Naive thymus-derived CD4-positive, alpha-beta T cell (primary cell): Measurements from ENCODE around the gene SPTBN4. TPM values are rescaled to one million over a fixed set of nuclear protein-coding genes. Genes with fewer than 3 reads are reported as not detected.

Experiments
- ATAC-seq: fragments of 150-1000 bp; cut with Tn5 transposase; 2 replicates; pipeline ENCODE4 v1.10.0; 2021; ENCODE audit warnings: mild to moderate bottlenecking, moderate library complexity
- CTCF ChIA-PET: fragments of 350-600 bp; sonication (Branson Sonifier 250); formaldehyde crosslinking; loops from one replicate; lab custom pipeline; 2021; ENCODE audit warnings: antibody characterized with exemption; lab: Charles Lee
- POLR2A ChIA-PET: fragments of 350-600 bp; sonication (Branson Sonifier 250); formaldehyde crosslinking; loops from one replicate; lab custom pipeline; 2021; ENCODE audit warnings: antibody characterized with exemption, inconsistent platforms; lab: Charles Lee
- DNase-seq, 9 donors: peaks; one replicate each; pipeline versions ENCODE4 v3.0.0 to v3.0.0-alpha.2; 2020 to 2022; ENCODE audit warnings: mixed read lengths in 1 of 9
- H3K27ac ChIP-seq: one replicate; pipeline ENCODE4 v1.7.0; 2013; ENCODE audit warnings: mild to moderate bottlenecking, low read depth, low read length, moderate library complexity
- H3K27me3 ChIP-seq, 2 donors: one replicate each; pipeline ENCODE4 v1.7.0; 2013; ENCODE audit warnings: low read length in 2 of 2, mild to moderate bottlenecking in 2 of 2, moderate library complexity in 2 of 2; ENCODE audit not compliant: control insufficient read depth in 2 of 2, insufficient read depth in 2 of 2
- H3K36me3 ChIP-seq, 3 experiments: 1 replicate in 2 of 3; 2 replicates in 1 of 3; pipeline ENCODE4 v1.7.0; 2013; ENCODE audit warnings: low read length in 3 of 3, mild to moderate bottlenecking in 3 of 3, moderate library complexity in 1 of 3; ENCODE audit not compliant: insufficient read depth in 3 of 3, control insufficient read depth in 2 of 3
- H3K4me1 ChIP-seq, 2 donors: one replicate each; pipeline ENCODE4 v1.7.0; 2013; ENCODE audit warnings: low read length in 2 of 2, mild to moderate bottlenecking in 2 of 2, moderate library complexity in 1 of 2; ENCODE audit not compliant: control insufficient read depth in 2 of 2, insufficient read depth in 2 of 2
- H3K4me3 ChIP-seq: 2 replicates; pipeline ENCODE4 v1.7.0; 2013; ENCODE audit warnings: mild to moderate bottlenecking, low read length
- H3K9me3 ChIP-seq, 3 experiments: 1 replicate in 2 of 3; 2 replicates in 1 of 3; pipeline ENCODE4 v1.7.0; 2013; ENCODE audit warnings: low read length in 3 of 3; ENCODE audit not compliant: control insufficient read depth in 2 of 3
- H3K27ac Mint-ChIP-seq, 9 donors: one replicate each; pipeline ENCODE4 v1.8.0; 2020 to 2022; ENCODE audit warnings: mixed read lengths in 9 of 9, mild to moderate bottlenecking in 8 of 9, moderate library complexity in 5 of 9, inconsistent platforms in 2 of 9
- H3K27me3 Mint-ChIP-seq, 5 donors: one replicate each; pipeline ENCODE4 v1.8.0; 2021 to 2022; ENCODE audit warnings: mixed read lengths in 5 of 5, mild to moderate bottlenecking in 1 of 5
- H3K36me3 Mint-ChIP-seq, 5 donors: one replicate each; pipeline ENCODE4 v1.8.0; 2020 to 2022; ENCODE audit warnings: mixed read lengths in 5 of 5, mild to moderate bottlenecking in 3 of 5, inconsistent platforms in 1 of 5
- H3K4me1 Mint-ChIP-seq, 7 donors: one replicate each; pipeline ENCODE4 v1.8.0; 2020 to 2022; ENCODE audit warnings: mixed read lengths in 7 of 7, mild to moderate bottlenecking in 3 of 7, inconsistent platforms in 1 of 7
- H3K4me3 Mint-ChIP-seq, 10 donors: one replicate each; pipeline ENCODE4 v1.8.0; 2020 to 2022; ENCODE audit warnings: mild to moderate bottlenecking in 10 of 10, mixed read lengths in 10 of 10, moderate library complexity in 6 of 10, inconsistent platforms in 2 of 10
- H3K9me3 Mint-ChIP-seq, 11 donors: one replicate each; pipeline ENCODE4 v1.8.0; 2020 to 2022; ENCODE audit warnings: mixed read lengths in 11 of 11, mild to moderate bottlenecking in 4 of 11, inconsistent platforms in 1 of 11, moderate library complexity in 1 of 11
- intact Hi-C, 2 donors: fragments of 100-400 bp; cut with micrococcal nuclease; formaldehyde crosslinking; loops; one replicate each; pipeline ENCODE4 v1.15.1; 2023
- polyA plus RNA-seq, 2 donors: library from polyadenylated mRNA; unstranded; fragments of 300-500 nt; fragmentation: Illumina TruSeq; gene quantifications; one replicate each; pipeline ENCODE4 v1.2.3, GENCODE V29; 2021
- total RNA-seq, 6 experiments: library from RNA in 5 of 6; stranded (reverse) in 5 of 6; gene quantifications; 1 replicate in 5 of 6; 2 replicates in 1 of 6; pipeline ENCODE4 v1.2.3 and lab custom pipeline; 2021 to 2026

The SPTBN4 gene
- total and polyA plus RNA-seq, 7 experiments from 2014 or later: 0.20 to 1.5 (median 0.66) TPM; not detected in 1

- intact Hi-C loops: no loop called here
Measured at GRCh38 chr19:40596608-40597328, 130.0 kb downstream of the SPTBN4 start.

GRCh38 chr19:40597329-40597838, 130.6 kb downstream of the SPTBN4 start:
- CTCF ChIA-PET: interaction anchor here (2.2 kb wide), 1 partner anchor 49 kb away, joined by 6 read pairs; no protein-coding TSS in a partner anchor
- Histone ChIP-seq H3K9me3 (no peaks in the 10 kb centered on the region), H3K27me3 (peaks cover 17 to 25% of the 10 kb centered on the region in 2 donors), H3K4me1 (peaks cover 38 to 42% of the 10 kb centered on the region in 2 donors), H3K36me3 (no peaks in the 10 kb centered on the region), H3K4me3 (no peak overlapping the region), H3K27ac (no peak overlapping the region)
- H3K27me3 Mint-ChIP-seq: peaks cover 29 to 65% (median 34%) of the 10 kb centered on the region in 5 donors
- peaks cover 0 to 3% (median 0%) of the 10 kb centered on the region in 11 donors for H3K9me3 Mint-ChIP-seq
- peak overlapping the region; percentile 3 to 70 (median 38) for H3K4me3 Mint-ChIP-seq
- H3K4me1 Mint-ChIP-seq: peaks cover 21 to 52% (median 43%) of the 10 kb centered on the region in 7 donors
- H3K27ac Mint-ChIP-seq: peak overlapping the region in 4 of 9 donors; percentile 7 to 72 (median 42)
- ATAC-seq: no peak
- POLR2A ChIA-PET: interaction anchor here (0.6 kb wide), 1 partner anchor 8 kb away, joined by 3 read pairs; no protein-coding TSS in a partner anchor
- peaks cover 0 to 1% (median 0%) of the 10 kb centered on the region in 5 donors for H3K36me3 Mint-ChIP-seq
- no peak for DNase-seq
- intact Hi-C loops: no loop called here

More at GRCh38 chr19:40596608-40597328, 130.0 kb downstream of the SPTBN4 start:
- DNase-seq: peak in 1 of 9 donors; percentile 59
- no peaks in the 10 kb centered on the region for H3K9me3 ChIP-seq
- Mint-ChIP-seq H3K36me3 (peaks cover 0 to 4% (median 4%) of the 10 kb centered on the region in 5 donors), H3K9me3 (peaks cover 0 to 3% (median 0%) of the 10 kb centered on the region in 11 donors), H3K27ac (no peak overlapping the region), H3K4me1 (peaks cover 21 to 45% (median 39%) of the 10 kb centered on the region in 7 donors), H3K27me3 (peaks cover 26 to 61% (median 30%) of the 10 kb centered on the region in 5 donors), H3K4me3 (peak overlapping the region in 3 of 10 donors; percentile 4 to 70 (median 53))
- H3K4me3 ChIP-seq: no peak overlapping the region
- ChIA-PET CTCF (interaction anchor here (2.2 kb wide), 1 partner anchor 48 kb away, joined by 6 read pairs; no protein-coding TSS in a partner anchor), POLR2A (interaction anchor here (0.6 to 1.0 kb wide), 2 partner anchors 9 to 51 kb away, joined by 3 read pairs; no protein-coding TSS in a partner anchor)
- no peak overlapping the region for H3K27ac ChIP-seq
- ATAC-seq: no peak
- peaks cover 33 to 37% of the 10 kb centered on the region in 2 donors for H3K4me1 ChIP-seq
- peaks cover 17 to 23% of the 10 kb centered on the region in 2 donors for H3K27me3 ChIP-seq
- H3K36me3 ChIP-seq: no peaks in the 10 kb centered on the region

- Mint-ChIP-seq H3K27me3 (peaks cover 29 to 73% (median 36%) of the 10 kb centered on the region in 5 donors), H3K9me3 (peaks cover 0 to 3% (median 0%) of the 10 kb centered on the region in 11 donors), H3K4me3 (peak overlapping the region in 8 of 10 donors; percentile 35 to 76 (median 50)), H3K4me1 (peaks cover 21 to 60% (median 50%) of the 10 kb centered on the region in 7 donors), H3K36me3 (peaks cover 0 to 1% (median 0%) of the 10 kb centered on the region in 5 donors), H3K27ac (peak overlapping the region in 1 of 9 donors; percentile 36)
- H3K9me3 ChIP-seq: no peaks in the 10 kb centered on the region
- H3K27ac ChIP-seq: no peak overlapping the region
- no peaks in the 10 kb centered on the region for H3K36me3 ChIP-seq
- peaks cover 46 to 47% of the 10 kb centered on the region in 2 donors for H3K4me1 ChIP-seq
- intact Hi-C loops: loop anchor here (1.0 to 2.0 kb wide), 10 partner anchors 16 to 293 kb away; partner anchors contain the start of gene SHKBP1 (in 2 of the 2)
- H3K27me3 ChIP-seq: peaks cover 17 to 25% of the 10 kb centered on the region in 2 donors
- ChIA-PET POLR2A (interaction anchor here (1.4 kb wide), 1 partner anchor 19 kb away, joined by 3 read pairs; no protein-coding TSS in a partner anchor), CTCF (interaction anchor here (0.6 to 2.8 kb wide), 7 partner anchors 25 to 293 kb away, joined by 3 to 9 read pairs (median 3); no protein-coding TSS in a partner anchor)
- H3K4me3 ChIP-seq: no peak overlapping the region
- DNase-seq (peak; percentile 55 to 92 (median 78)), ATAC-seq (peak; percentile 80)
Measured at GRCh38 chr19:40598121-40598917, 131.5 kb downstream of the SPTBN4 start.

GRCh38 chr19:40598918-40599307, 132.1 kb downstream of the SPTBN4 start:
- CTCF ChIA-PET: interaction anchor here (0.6 to 2.8 kb wide), 10 partner anchors 9 to 293 kb away, joined by 3 to 9 read pairs (median 4); no protein-coding TSS in a partner anchor
- Histone ChIP-seq H3K27ac (no peak overlapping the region), H3K27me3 (peaks cover 17 to 25% of the 10 kb centered on the region in 2 donors), H3K4me1 (peaks cover 48 to 50% of the 10 kb centered on the region in 2 donors), H3K9me3 (no peaks in the 10 kb centered on the region), H3K4me3 (no peak overlapping the region), H3K36me3 (no peaks in the 10 kb centered on the region)
- Mint-ChIP-seq H3K9me3 (peaks cover 0 to 3% (median 0%) of the 10 kb centered on the region in 11 donors), H3K36me3 (peaks cover 0 to 1% (median 0%) of the 10 kb centered on the region in 5 donors), H3K27me3 (peaks cover 29 to 72% (median 36%) of the 10 kb centered on the region in 5 donors), H3K4me3 (peak overlapping the region; percentile 10 to 76 (median 44)), H3K27ac (peak overlapping the region in 3 of 9 donors; percentile 27 to 36 (median 29)), H3K4me1 (peaks cover 23 to 66% (median 55%) of the 10 kb centered on the region in 7 donors)
- DNase-seq (no peak), ATAC-seq (no peak)
- POLR2A ChIA-PET: interaction anchor here (1.4 to 1.7 kb wide), 2 partner anchors 15 to 20 kb away, joined by 3 to 5 read pairs; no protein-coding TSS in a partner anchor
- intact Hi-C loops: loop anchor here (1.0 to 2.0 kb wide), 10 partner anchors 16 to 294 kb away; partner anchors contain the start of gene SHKBP1 (in 2 of the 2)

- H3K27ac Mint-ChIP-seq: peak overlapping the region in 4 of 9 donors; percentile 7 to 75 (median 46)
- no peak overlapping the region for H3K4me3 ChIP-seq
- CTCF ChIA-PET: interaction anchor here (0.8 to 2.8 kb wide), 9 partner anchors 9 to 294 kb away, joined by 3 to 9 read pairs (median 4); no protein-coding TSS in a partner anchor
- no peaks in the 10 kb centered on the region for H3K36me3 ChIP-seq
- peaks cover 0 to 1% (median 0%) of the 10 kb centered on the region in 5 donors for H3K36me3 Mint-ChIP-seq
- POLR2A ChIA-PET: interaction anchor here (1.4 to 1.7 kb wide), 2 partner anchors 14 to 20 kb away, joined by 3 to 5 read pairs; no protein-coding TSS in a partner anchor
- peaks cover 47 to 52% of the 10 kb centered on the region in 2 donors for H3K4me1 ChIP-seq
- no peaks in the 10 kb centered on the region for H3K9me3 ChIP-seq
- peaks cover 0 to 3% (median 0%) of the 10 kb centered on the region in 11 donors for H3K9me3 Mint-ChIP-seq
- peaks cover 17 to 25% of the 10 kb centered on the region in 2 donors for H3K27me3 ChIP-seq
- no peak overlapping the region for H3K27ac ChIP-seq
- DNase-seq (peak in 1 of 9 donors; percentile 30), ATAC-seq (no peak)
- H3K4me1 Mint-ChIP-seq: peaks cover 25 to 66% (median 55%) of the 10 kb centered on the region in 7 donors
- intact Hi-C loops: loop anchor here (2.0 kb wide), 4 partner anchors 15 to 179 kb away; partner anchors contain the start of gene SHKBP1 (in 1 of the 2)
- H3K4me3 Mint-ChIP-seq: peak overlapping the region; percentile 52 to 76 (median 68)
- peaks cover 29 to 67% (median 37%) of the 10 kb centered on the region in 5 donors for H3K27me3 Mint-ChIP-seq
Measured at GRCh38 chr19:40599331-40599901, 132.6 kb downstream of the SPTBN4 start.
